Measurements from ENCODE around the gene LKAAEAR1. TPM values are rescaled to one million over a fixed set of nuclear protein-coding genes. Genes with fewer than 3 reads are reported as not detected.

Gene LKAAEAR1
- total RNA-seq, 1 donor from 2014 or later: not detected

- no peak for DNase-seq (ENCODE audit: low read depth)
These were observed 46.0 kb downstream of the LKAAEAR1 start for GRCh38 chr20:64038224-64038564.

DNA sequence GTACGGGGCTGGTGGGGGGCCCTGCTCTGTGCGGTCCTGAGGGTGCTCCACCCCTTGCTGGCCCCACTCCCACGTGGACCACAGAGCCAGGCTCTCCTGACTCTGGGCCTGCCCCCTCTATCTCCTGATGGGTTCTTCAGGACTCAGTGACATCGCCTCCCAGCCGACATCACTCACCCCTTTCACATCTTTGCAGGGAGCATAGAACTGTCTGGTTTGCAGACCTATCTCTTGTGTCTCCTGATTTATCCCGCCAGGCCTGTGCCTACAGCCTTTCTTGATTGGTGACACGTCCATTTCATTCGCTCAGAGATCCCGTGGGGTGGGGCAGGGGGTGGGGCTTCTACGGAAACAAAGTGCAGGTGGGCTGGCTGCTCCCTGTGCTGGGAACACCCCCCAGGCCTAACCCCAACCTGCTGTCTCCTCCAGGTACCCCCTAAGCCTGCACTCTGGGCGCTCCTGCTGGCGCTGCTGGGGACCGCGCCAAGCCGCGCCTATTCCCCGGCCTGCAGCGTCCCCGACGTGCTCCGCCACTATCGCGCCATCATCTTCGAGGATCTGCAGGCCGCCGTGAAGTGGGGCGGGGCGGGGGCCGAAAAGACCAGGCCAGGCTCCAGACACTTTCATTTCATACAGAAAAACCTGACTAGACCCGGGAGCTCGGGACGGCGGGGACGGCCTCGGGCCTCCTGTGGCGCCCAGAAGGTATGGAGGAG, 46.5 kb downstream of the LKAAEAR1 start:
- DNase-seq (ENCODE audit: low read depth): no peak

DNA sequence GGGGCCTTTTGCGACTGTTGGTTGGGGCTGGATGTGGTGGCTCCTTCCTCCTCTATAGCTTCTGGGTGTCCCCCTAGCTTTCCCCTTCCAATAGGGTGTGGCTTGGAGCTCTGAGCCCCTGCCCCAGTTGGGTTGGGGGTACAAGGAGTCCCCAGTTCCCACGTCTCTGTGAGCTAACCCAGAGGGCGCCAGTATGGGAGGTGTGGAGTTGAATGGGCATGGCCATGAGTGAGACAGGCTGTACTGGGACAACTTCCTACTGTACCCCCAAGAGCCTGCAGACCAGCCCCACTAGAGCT, 47.0 kb downstream of the LKAAEAR1 start:
- DNase-seq (ENCODE audit: low read depth): no peak

GRCh38 chr20:64036346-64037198, 47.6 kb downstream of the LKAAEAR1 start:
- DNase-seq (ENCODE audit: low read depth): no peak

GRCh38 chr20:64035933-64036345, 48.3 kb downstream of the LKAAEAR1 start, which contains the start of gene C20orf204:
Gene C20orf204 (plus strand): TSS chr20:64036182. CDS start chr20:64036324, 142 bp downstream.
- DNase-seq (ENCODE audit: low read depth): no peak

- DNase-seq (ENCODE audit: low read depth): no peak
These were observed 48.9 kb downstream of the LKAAEAR1 start for GRCh38 chr20:64035066-64035932.

DNA sequence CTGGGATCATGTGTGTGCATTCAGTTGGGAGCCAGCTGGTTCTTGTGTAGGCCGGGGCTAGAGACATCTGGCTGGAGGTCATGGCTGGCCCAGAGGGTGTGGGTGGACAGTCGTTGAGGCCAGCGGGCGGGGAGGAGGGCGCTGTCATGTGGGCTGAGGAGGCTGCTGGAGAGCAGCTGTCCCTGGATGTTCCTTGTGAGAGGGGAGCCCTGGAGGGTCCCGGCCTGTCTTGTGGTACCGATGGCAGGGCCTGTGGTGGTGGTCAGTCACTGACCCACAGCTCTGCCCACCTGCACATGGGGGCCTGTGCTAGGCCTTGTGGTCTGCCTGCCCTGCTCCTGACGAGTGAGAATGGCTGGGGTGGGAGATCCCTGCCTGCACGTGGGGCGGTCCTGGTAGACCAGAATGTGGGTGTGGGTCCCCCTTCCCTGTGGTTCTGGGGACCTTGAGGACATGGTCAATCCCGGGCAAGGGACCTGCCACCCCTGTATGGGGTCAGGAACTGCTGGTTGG, 50.2 kb downstream of the LKAAEAR1 start:
- no peak for DNase-seq (ENCODE audit: low read depth)

Other genes starting within 250 kb of the LKAAEAR1 start
- gene ABHD16B, start 222.9 kb downstream of the LKAAEAR1 start, total RNA-seq: not detected in 2 replicates
- gene TPD52L2, start 219.1 kb downstream of the LKAAEAR1 start, total RNA-seq: 154 and 158 TPM in 2 replicates
- gene DNAJC5, start 189.3 kb downstream of the LKAAEAR1 start, total RNA-seq: 82.6 and 91.0 TPM in 2 replicates
- gene UCKL1, start 128.0 kb downstream of the LKAAEAR1 start, total RNA-seq: 20.3 and 27.8 TPM in 2 replicates
- 5.0 and 13.0 TPM in 2 replicates for gene ZNF512B, start 114.5 kb downstream of the LKAAEAR1 start, total RNA-seq
- 1.4 and 5.4 TPM in 2 replicates for gene SAMD10, start 104.8 kb downstream of the LKAAEAR1 start, total RNA-seq
- gene PRPF6, start 103.3 kb downstream of the LKAAEAR1 start, total RNA-seq: 66.0 and 94.5 TPM in 2 replicates
- 0.45 TPM in 1 of 2 replicates, not detected in the other for gene C20orf204, start 48.2 kb downstream of the LKAAEAR1 start, total RNA-seq
- 0.05 and 0.17 TPM in 2 replicates for gene SOX18, start 34.8 kb downstream of the LKAAEAR1 start, total RNA-seq
- 15.3 and 21.8 TPM in 2 replicates for gene TCEA2, start 21.2 kb downstream of the LKAAEAR1 start, total RNA-seq
- 10.5 and 12.2 TPM in 2 replicates for gene RGS19, start 4.9 kb downstream of the LKAAEAR1 start, total RNA-seq
- gene OPRL1, start 4.3 kb downstream of the LKAAEAR1 start, total RNA-seq: 0.52 and 1.5 TPM in 2 replicates
- not detected in 2 replicates for gene NPBWR2, start 23.2 kb upstream of the LKAAEAR1 start, total RNA-seq
- under 0.01 and 0.17 TPM in 2 replicates for gene MYT1, start 80.1 kb upstream of the LKAAEAR1 start, total RNA-seq
- 29.3 and 53.7 TPM in 2 replicates for gene PCMTD2, start 171.3 kb upstream of the LKAAEAR1 start, total RNA-seq